ENCODE measurements around the gene LARP7.

LARP7 gene

GRCh38 chr4:112702892-112703291, 65.9 kb downstream of the LARP7 start:
- no peak for TF ChIP-seq SIN3A (IDR thresholded peaks at IDR 0.05; ENCODE audit: borderline replicate concordance, insufficient read depth, low read length)
- no peak for TF ChIP-seq FOXP2 (optimal IDR thresholded peaks at IDR 0.05; ENCODE audit: borderline replicate concordance, extremely low read depth, extremely low read length, insufficient read depth)
- no peak for TF ChIP-seq REST (IDR thresholded peaks at IDR 0.05; ENCODE audit: insufficient read depth in 1 of 2, low read depth in 2 of 2, low read length in 2 of 2)
- no peak for TF ChIP-seq TAF1 (IDR thresholded peaks at IDR 0.05; ENCODE audit: borderline replicate concordance, insufficient read depth, low read length)
- TF ChIP-seq POLR2AphosphoS5 (IDR thresholded peaks at IDR 0.05; ENCODE audit: low read depth, low read length): no peak

- TF ChIP-seq TAF1 (IDR thresholded peaks at IDR 0.05; ENCODE audit: borderline replicate concordance, insufficient read depth, low read length) (no peak), REST (IDR thresholded peaks at IDR 0.05; ENCODE audit: insufficient read depth in 1 of 2, low read depth in 2 of 2, low read length in 2 of 2) (no peak), FOXP2 (optimal IDR thresholded peaks at IDR 0.05; ENCODE audit: borderline replicate concordance, extremely low read depth, extremely low read length, insufficient read depth) (no peak), POLR2AphosphoS5 (IDR thresholded peaks at IDR 0.05; ENCODE audit: low read depth, low read length) (no peak), SIN3A (IDR thresholded peaks at IDR 0.05; ENCODE audit: borderline replicate concordance, insufficient read depth, low read length) (no peak)
Measured at GRCh38 chr4:112704322-112704721, 67.4 kb downstream of the LARP7 start.

GRCh38 chr4:112704991-112705845, 68.3 kb downstream of the LARP7 start:
- TF ChIP-seq REST (IDR thresholded peaks at IDR 0.05; ENCODE audit: insufficient read depth in 1 of 2, low read depth in 2 of 2, low read length in 2 of 2) (peak in 1 of 2 experiments; percentile 80; a peak in 2 of 4 replicates), FOXP2 (optimal IDR thresholded peaks at IDR 0.05; ENCODE audit: borderline replicate concordance, extremely low read depth, extremely low read length, insufficient read depth) (no peak), SIN3A (IDR thresholded peaks at IDR 0.05; ENCODE audit: borderline replicate concordance, insufficient read depth, low read length) (no peak), POLR2AphosphoS5 (IDR thresholded peaks at IDR 0.05; ENCODE audit: low read depth, low read length) (no peak)

GRCh38 chr4:112706840-112707207, 69.9 kb downstream of the LARP7 start:
- TF ChIP-seq TAF1 (IDR thresholded peaks at IDR 0.05; ENCODE audit: borderline replicate concordance, insufficient read depth, low read length) (no peak), REST (IDR thresholded peaks at IDR 0.05; ENCODE audit: insufficient read depth in 1 of 2, low read depth in 2 of 2, low read length in 2 of 2) (no peak), SIN3A (IDR thresholded peaks at IDR 0.05; ENCODE audit: borderline replicate concordance, insufficient read depth, low read length) (no peak), FOXP2 (optimal IDR thresholded peaks at IDR 0.05; ENCODE audit: borderline replicate concordance, extremely low read depth, extremely low read length, insufficient read depth) (no peak), POLR2AphosphoS5 (IDR thresholded peaks at IDR 0.05; ENCODE audit: low read depth, low read length) (no peak)
